GM21447 (cell line): ENCODE measurements around the gene MTM1.

Experiments
- ATAC-seq: cut with Tn5 transposase; IDR thresholded peaks from one replicate; pipeline ENCODE4 v1.9.1; 2021; ENCODE audit not compliant: unreplicated experiment

Gene MTM1

GRCh38 chrX:150568320-150569154 lies at the start of gene MTM1:
MTM1 (plus strand) TSS chrX:150568621; CDS start chrX:150592615, 23,994 bp downstream.
- ATAC-seq, result peak; percentile 92

GRCh38 chrX:150522494-150522893 lies 45.9 kb upstream of the MTM1 start:
- ATAC-seq, result no peak

GRCh38 chrX:150525061-150525919 lies 43.1 kb upstream of the MTM1 start:
- ATAC-seq, result no peak

GRCh38 chrX:150526692-150527091 lies 41.7 kb upstream of the MTM1 start:
- ATAC-seq, result no peak

- ATAC-seq, result no peak
Observed at GRCh38 chrX:150527108-150527507, 41.3 kb upstream of the MTM1 start.

- ATAC-seq, result no peak
Observed at GRCh38 chrX:150529587-150529986, 38.8 kb upstream of the MTM1 start.

GRCh38 chrX:150530821-150531220 lies 37.6 kb upstream of the MTM1 start:
- no peak for ATAC-seq

- no peak for ATAC-seq
Observed at GRCh38 chrX:150531467-150531866, 37.0 kb upstream of the MTM1 start.

GRCh38 chrX:150533863-150534262 lies 34.6 kb upstream of the MTM1 start:
- no peak for ATAC-seq

GRCh38 chrX:150536455-150537116 lies 31.8 kb upstream of the MTM1 start:
- no peak for ATAC-seq

GRCh38 chrX:150537851-150538250 lies 30.6 kb upstream of the MTM1 start:
- no peak for ATAC-seq

GRCh38 chrX:150540965-150541364 lies 27.5 kb upstream of the MTM1 start:
- no peak for ATAC-seq

- peak; percentile 38 for ATAC-seq
Observed at GRCh38 chrX:150542846-150543229, 25.6 kb upstream of the MTM1 start.

- peak; percentile 45 for ATAC-seq
Observed at GRCh38 chrX:150543230-150544155, 24.9 kb upstream of the MTM1 start.

GRCh38 chrX:150544222-150544787 lies 24.1 kb upstream of the MTM1 start:
- no peak for ATAC-seq

- ATAC-seq, result no peak
Observed at GRCh38 chrX:150544835-150545770, 23.3 kb upstream of the MTM1 start.

GRCh38 chrX:150546711-150547153 lies 21.7 kb upstream of the MTM1 start:
- no peak for ATAC-seq

GRCh38 chrX:150547375-150548115 lies 20.9 kb upstream of the MTM1 start:
- ATAC-seq, result peak; percentile 48
